HG03196 (cell line): ENCODE data around the gene ZNF41.
"Not testable (repeated sequence)": the region's sequence is repeated elsewhere in the genome, so short reads cannot be mapped to it uniquely, and the experiment has no call there.

Experiments
- ATAC-seq: cut with Tn5 transposase; IDR thresholded peaks from one replicate; pipeline ENCODE4 v1.9.1; 2021; ENCODE audit not compliant: unreplicated experiment

The ZNF41 gene

DNA sequence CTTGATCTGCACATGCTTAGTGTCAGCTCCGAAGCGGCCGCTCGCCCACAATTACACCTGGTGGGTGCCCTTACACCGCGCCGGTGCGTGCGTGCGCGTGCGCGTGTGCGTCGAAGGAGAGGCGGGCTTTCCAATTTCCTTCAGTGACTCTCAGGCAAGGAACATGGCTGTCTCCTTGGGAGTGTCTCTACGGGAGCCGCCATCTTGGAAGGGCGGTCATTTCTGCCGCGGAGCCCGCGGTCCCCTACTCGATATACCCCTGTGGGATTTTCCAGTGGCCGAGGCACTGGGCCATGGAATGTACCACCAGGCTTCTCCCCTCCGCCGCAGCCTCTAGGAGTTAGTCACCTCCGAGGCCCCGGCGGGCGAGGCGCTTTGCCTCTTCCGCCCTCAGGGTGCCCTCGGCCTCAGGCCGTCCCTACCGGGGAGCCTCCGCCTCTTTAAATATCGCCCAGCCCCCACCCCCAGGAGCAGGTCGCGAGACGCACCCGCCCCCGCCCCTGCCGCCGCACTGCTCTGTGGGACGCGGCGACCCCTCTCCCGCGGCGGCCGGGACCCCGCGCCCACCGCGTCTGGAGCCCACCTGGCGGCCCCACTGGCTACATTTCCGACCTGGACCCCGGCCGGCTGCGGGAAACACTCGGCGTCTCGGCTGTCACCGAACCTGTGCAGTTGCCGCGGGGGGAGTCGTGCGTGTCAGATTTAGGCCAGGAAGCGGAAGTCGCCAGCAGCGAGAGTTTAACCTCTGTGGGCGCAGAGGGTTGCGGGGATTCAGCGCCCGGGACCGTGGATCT lies at the start of gene ZNF41:
ZNF41 (minus strand) TSS at position 711 of the 794 bp plus-strand sequence. CDS start 15,741 bp downstream, outside the sequence.
- peak; percentile 88 for ATAC-seq

DNA sequence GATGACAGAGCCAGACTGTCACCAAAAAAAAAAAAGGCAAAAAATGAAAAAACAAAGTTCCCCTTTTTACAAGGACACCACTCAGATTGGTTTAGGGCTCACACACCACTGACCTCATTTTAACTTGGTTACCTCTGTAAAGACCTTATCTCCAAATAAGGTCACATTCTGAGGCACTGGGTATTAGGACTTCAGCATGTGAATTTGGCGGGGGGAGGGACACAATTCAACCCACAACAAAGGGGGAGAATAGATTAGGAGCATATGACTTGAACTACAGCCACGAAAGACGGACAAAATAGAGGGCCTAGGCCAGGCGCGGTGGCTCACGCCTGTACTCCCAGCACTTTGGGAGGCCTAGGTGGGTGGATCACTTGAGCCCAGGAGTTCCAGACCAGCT lies 47.0 kb upstream of the ZNF41 start:
- ATAC-seq: no peak

DNA sequence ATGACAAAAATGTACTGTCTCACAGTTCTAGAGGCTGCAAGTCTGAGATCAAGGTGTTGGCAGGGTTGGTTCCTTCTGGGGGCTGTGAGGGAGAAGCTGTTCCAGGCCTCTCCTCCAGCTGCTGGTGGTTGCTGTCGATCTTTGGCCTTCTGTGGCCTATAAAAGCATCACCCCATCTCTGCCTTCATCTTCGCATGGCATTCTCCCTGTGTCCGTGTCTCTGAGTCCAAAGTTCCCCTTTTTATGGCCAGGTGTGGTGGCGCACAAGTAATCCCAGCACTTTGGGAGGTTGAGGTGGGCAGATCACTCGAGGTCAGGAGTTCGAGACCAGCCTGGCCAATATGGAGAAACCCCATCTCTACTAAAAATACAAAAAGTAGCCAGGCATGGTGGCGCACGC lies 46.5 kb upstream of the ZNF41 start:
- ATAC-seq: no peak

DNA sequence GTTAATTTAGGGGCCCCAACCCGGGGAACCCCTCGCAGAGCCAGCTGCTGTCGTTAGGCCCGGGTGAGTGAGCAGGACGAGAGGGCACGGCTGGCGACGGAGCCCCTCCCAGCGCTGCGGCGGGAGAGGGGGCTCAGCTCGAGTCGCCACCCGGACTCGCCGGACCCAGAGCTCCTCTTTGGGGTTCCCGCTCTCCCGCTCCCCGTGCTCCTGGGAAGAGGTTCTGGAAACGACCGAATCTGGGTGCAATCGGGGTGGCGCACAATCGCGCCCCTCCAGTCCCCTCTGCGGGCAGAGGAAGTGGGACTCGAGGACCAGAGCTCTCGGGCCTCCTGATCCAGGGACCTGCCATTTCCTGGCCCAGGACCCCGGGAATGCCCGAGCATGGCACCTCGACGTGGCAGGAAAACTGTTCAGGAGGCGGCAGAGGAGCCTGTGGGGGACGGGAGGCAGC lies 40.7 kb upstream of the ZNF41 start:
- no peak for ATAC-seq

DNA sequence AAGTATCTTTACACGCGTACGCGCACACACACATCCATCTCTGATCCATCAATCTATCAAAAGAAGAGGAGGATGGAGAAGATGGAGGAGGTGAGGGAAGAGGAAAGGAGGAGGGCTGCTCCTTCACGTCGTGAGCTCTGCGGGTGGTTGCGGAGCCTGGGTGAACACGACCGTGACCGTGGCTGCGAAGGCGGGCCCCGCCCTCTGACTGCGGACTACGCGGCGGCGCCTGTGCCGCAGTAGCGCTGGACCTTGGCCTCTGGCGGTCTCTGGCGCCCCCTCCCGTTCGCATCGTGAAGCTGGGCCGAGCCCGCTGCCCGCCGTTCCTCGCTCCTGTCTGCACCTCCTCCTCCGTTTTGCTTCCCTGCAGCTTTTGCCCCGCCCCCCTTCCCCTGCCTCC lies 40.3 kb upstream of the ZNF41 start:
- no peak for ATAC-seq

DNA sequence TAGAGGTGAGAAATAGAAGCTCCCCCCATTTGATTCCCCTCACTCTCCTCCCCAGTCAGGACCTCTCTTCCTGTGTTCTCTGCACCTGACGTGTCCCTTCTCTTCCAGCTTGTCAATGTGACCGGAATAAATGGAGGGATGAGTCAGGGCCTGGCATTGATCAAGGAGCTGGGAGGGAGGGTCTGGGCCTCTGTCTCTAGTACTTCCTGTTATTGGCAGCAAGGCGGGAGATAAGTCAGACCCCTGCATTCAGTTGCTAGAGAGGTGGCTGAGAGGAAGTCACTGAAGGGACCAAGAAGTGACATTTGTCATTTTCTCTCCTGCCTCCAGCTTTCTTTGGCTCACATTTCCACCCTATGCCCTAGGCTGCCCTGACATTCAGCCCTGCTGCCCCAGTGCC lies 35.1 kb upstream of the ZNF41 start:
- no peak for ATAC-seq

DNA sequence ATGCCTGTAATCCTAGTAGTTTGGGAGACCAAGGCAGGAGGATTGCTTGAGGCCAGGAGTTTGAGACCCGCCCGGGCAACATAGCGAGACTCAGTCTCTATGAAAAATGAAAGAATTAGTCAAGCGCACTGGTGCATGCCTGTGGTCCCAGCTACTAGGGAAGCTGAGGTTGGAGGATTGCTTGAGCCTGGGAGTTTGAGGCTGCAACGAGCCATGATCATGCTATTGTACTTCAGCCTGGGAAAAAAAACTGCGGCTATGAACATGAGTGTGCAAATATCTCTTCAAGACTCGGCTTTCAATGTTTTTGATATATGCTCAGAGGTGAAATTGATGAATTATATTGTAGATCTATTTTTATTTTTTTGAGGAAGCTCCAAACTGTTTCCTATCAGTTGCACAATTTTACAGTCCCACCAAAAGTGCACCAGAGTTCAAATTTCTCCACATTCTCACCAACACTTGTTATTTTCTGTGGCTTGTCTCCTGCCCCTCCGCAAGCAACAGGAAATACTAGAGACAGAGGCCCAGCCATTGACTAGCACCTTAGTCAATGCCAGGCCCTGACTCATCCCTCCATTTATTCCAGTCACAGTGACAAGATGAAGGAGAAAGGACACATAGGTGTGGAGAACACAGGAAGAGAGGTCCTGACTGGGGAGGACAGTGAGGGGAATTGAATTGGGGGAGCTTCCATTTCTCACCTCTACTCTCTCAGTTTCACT lies 33.1 kb upstream of the ZNF41 start:
- no peak for ATAC-seq

DNA sequence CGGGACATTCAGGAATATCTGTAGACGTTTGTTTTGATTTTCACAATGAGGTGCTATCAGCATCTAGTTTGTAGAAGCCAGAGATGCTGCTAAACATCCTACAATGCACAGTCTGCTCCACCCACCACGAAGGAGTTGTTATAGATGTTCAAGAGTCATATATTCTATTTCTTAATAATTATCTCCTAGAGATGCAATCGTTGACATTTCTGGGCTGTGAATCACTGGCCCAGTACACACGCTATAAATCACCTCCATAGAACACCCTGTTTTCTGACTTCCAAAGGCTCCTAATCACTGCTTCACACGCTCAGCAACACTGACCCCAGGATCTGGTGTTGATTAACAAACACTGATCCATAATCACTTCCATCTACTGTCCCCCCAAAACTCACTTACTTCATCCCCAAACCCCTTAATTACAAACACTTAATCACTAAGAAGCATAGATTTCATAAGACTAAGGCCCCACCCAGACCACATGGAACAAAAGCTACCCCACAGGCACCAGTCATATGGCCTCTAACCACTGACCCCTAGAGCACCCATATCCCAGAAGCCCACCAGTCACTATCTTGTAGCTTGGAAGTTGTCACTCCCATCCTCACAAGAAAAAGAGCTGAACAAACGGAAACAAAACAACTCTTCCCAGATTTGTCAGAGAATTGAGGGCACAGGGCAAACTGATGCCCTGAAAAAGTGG lies 31.7 kb upstream of the ZNF41 start:
- ATAC-seq: no peak

DNA sequence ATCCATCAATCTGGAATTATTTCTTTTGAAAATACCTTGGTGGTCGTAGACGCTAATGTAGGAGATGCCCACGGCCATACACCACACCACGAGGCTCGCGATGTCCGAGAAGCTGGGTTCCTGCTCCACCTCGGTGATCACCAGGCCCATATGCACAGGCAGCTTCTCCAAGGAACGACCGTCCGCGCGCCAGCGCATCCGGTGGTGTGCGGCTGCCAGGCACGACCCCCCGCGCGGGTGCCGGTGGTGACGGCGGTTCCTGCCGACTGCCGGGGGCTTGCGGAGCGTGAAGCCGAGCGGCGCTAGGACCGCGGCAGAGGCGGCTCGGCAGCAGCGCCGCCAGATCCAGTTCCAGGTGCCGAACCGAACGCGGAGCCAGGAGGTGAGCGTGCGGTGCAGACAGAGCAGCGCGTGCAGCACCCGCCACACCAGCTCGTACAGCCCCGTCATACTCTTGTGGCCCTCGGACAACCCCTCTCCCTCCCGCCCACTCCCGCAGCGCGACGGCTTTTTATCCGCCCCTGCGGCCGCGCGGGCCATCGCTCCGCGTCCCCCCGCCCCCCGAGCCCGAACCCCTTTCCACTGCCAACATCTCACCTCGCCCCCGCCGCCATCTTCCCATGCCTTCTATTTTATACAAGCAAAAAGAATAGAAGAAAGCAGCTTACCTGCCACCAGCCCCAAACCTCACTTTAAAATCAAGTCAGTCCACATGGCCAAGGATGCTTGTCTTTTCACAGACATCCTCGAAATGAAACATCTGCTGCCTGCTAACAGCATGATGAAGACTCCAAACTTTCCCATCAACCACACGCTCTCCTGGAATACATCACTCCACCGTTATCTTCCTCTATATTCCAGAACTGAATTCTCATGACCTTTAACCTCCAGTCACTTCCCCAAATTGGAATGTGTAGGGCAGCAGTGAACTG lies 30.3 kb upstream of the ZNF41 start:
- not testable (repeated sequence) for ATAC-seq

DNA sequence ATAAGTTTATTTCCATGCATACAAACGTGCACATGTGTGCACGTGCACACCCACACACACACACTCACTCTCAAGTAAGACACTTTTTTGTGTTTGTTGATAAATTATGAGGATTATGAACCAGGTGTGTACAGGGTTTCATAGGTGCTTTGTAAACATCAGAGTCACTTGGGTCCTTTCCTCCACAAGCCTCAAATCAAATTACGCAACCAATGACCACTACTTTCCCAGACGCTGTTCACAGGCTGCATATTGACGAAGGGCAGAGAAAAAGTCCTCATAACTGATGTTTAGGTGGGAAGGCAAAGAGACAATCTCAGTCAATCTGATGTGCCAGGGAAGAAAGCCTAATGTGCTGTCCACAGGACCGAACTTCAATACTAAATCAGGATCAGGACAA lies 29.4 kb upstream of the ZNF41 start:
- not testable (repeated sequence) for ATAC-seq

DNA sequence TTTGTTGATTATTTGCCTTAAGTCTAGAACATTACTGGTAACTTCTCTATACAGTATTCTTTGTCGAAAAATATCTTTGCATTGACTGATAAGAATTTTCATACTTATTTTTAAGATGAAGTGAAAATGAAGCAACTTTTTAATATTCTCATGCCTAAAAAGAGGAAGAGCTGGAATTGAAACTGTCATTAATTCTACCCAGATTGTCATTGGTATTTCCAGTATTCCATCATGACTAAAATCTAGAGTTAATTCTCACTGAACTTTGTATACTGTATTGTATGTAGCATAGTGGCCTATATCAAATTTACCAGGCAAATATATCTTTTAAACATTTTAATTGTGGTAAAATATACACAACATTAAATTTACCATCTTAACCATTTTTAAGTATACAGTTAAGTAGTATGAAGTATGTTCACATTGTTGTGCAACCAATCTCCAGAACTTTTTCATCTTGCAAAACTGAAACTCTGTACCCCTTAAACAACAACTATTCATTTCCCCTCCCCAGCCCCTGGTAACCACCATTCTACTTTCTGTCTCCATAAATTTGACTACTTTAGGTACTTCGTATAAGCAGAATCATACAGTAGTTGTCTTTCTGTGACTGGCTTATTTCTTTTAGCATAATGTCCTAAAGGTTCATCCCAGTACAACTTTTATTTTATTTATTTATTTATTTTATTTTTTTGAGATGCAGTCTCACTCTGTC lies 24.3 kb upstream of the ZNF41 start:
- ATAC-seq: no peak

DNA sequence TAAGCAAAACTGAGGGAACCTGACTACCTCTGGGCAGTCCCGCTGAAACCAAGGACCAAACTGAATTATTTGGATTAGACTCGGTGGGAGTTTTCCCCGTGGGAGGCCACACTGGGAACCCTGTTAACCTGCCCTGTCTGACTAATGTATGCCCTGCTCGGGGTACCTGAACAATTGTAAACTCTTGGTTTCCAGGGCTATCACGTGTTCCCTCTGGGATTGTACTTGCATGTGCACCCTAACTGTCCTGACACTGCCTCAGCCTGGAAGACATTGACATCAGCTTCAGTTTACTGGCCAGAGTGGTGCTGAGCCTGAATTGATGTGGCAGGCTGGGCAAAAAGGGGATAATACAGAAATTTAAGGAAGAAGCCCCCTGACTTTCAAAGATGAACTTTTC lies 20.1 kb upstream of the ZNF41 start:
- no peak for ATAC-seq

DNA sequence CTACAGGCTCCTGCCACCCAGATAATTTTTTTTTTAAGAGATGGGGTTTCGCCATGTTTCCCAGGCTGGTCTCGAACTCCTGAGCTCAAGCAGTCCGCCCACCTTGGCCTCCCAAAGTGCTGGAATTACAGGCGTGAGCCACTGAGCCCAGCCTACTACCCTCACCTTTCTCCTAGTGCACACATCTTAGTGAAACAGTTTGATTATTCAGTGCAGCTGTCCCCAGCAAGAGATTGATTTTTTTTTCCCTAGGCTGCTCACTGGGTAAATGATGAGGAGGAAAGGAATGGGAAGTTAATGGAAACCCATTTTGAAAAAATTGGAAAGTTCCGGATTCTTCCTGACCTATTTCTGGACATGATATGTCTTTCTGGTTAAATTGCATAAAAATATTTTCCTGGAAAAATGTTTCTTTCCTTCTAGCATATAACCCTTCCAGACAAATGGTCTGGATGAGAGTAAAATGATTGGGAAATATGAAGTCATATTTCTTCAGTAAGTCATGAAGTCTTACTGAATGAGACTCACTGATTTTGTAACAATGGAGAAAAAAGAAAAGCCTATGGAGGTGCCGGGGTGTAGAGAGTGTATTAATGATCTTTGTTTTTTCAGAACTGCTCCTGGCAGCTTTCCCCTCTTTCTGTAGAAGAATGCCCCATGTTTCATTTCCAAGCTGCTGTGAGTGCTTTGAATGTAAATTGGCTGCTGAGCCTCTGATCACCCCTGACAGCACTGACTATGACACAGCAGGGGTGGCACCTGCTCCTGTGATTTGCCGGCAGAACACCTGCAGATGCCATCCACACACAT lies 19.5 kb upstream of the ZNF41 start:
- no peak for ATAC-seq

DNA sequence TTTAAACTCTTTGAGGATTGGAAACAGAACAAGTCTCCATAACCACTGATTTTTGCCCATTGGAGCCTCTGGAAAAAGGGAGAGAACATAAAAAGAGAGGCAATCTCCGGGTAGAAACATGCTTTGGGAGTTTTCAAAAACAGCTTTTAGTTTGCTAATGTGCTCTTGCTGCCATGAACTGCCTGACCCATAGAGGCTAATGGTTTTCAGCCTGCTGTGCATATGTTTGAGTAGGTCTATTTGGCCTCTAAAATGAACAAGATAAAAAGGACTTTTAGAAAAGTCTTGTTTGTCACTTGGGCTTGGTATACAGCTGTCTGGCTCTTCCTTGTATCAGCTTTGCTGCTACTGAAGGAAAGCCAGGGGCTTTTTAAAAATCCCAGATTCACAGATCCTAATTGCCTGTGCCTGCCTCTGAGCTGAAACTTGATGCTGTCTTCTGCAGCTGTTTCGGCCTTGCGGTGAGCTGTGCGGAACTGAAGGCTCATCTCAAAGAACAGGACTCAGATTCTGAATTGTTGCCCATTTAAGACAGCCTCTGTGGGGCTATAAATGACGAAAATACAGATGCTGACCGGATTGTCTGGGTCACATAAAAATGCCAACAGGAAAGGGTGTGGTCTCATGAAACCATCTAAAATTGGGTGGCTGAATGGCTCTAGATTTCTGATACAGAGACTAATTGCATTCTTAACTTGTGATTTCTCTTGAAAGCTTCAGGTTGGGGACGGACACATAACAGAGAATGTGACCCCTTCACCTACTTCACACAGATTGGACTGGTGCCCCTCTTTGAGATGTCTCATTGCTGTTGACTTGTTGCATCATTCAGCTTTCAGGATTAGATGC lies 18.4 kb upstream of the ZNF41 start:
- ATAC-seq: no peak

DNA sequence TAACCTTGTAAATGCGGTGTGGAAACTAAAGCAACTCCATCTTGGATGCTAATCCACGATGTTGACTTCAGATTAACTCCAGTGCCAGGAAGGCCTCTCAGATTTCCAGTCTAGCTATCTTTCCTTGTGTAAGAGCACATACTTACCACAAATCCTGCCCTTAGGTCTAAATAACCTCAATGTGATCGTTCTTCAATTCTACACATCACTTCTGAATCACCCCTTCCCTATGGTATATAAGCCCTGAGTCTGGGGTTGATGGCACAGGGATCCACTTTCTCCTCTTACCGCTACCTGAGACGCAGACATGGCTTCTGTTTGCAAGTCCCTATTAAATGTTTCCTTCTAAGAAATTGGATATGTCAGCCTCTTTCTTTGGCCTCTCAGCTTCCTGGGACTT lies 17.5 kb upstream of the ZNF41 start:
- no peak for ATAC-seq

DNA sequence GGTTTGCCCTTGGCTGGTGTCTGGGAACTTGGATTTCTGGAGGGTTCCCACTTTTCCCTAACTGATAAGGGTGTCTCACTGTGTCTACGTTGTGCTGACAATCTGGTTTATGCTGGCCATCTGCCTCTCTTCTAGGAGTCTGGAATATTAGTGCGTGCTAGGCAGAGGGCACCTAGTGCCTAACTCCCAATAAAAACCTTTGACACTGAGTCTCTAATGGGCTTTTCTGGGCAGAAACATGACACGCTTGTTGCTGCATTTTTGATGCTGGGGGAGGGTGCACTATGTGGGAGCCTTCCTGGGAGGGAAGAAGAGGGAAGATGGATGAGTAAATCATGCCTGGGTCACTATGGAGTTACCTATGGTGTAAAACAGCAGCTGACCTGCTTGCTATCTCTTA lies 16.3 kb upstream of the ZNF41 start:
- ATAC-seq: no peak

DNA sequence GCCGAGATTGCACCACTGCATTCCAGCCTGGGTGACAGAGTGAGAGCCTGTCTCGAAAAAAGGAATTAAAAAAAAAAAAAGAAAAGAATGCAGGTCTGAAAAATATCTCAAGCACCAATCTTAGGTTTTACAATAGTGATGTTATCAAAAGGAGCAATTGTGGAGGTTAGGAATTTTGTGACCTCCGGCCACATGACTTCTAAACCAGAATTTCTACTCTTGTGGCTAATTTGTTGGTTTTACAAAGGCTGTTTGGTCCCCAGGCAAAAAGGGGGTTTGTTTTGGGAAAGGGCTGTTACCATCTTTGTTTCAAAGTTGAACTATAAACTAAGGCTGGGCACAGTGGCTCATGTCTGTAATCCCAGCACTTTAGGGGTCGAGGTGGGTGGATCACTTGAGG lies 15.4 kb upstream of the ZNF41 start:
- no peak for ATAC-seq

DNA sequence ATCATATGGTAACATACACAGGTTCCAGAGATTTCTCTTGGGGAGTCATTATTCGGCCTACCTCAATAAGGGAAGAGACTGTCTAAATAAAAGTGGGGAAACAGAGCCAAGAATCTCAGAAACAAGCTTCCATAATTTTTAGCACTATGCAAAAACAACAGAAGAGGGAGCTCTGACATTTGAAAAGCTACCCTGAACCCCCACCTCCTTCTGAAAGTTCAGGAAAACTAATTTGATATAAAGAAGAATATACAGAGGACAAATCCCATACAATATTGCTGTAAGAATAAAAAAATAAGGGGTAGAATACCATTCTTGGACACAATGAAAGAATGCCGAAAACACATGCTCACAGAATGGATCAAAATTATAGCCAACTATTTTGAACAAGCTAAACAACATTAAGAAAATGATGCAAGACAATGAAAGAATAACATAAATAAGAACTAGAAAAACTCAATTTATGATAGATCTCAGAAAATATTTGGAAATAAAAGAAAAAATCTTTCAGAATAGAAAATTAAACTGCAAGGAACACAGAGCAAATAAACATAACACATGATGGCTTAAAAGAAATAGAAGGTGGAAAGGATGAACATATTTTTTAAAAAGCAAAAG lies 14.4 kb upstream of the ZNF41 start:
- ATAC-seq: no peak
